ENCODE data around the gene METTL16.

GRCh38 chr17:2386400-2387085 is 125.1 kb downstream of the METTL16 start:
- TF ChIP-seq POLR2A (IDR thresholded peaks at IDR 0.05) (no peak), CTCF (IDR thresholded peaks at IDR 0.05) (no peak)

Measured in prostate gland (tissue), 2 donors.